ENCODE measurements around the gene PUS7L.
"Not testable (repeated sequence)": the region's sequence is repeated elsewhere in the genome, so short reads cannot be mapped to it uniquely, and the experiment has no call there.

The PUS7L gene

DNA sequence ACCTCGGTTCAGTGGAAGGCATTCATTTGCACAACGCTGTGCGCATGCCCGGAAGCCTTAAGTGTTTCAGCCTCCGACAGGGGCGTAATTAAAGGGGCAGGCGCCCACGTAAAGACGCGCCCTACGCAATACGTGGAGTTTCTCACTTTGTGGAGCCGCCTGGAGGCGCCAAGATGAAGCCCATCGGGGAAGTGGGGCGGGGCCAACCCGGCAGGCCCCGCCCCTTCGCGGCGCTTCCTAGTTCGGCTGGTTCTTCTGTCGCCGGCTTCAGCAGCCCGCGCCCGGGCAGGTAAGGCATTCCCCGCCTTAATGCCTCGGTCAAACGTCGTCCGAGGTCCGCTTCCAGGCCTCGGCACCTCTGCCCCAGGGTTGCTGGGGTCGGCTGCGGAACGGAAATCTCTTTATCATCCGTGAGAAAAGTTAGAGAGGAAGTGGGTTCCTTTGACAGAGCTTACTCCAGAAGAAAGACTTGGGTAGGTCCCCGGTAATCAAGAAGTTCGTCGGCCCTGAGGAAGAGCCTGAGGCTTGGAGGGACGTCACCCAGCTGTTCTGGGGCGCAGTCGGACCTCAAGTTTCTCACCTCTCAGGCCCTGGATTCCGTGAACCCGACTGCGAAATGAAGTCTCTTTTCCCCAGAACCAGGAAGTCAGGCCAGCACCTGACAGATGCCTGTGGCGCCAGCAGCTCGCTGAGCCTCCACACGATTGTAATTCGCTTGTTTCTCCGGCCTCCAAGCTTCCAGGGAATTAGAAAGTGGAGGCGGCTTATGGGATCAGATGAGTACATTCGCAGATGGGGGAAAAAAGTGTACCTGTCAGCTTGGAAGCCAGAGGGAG is at the start of gene PUS7L, which contains the start of gene IRAK4:
TSS of gene PUS7L (minus strand) at position 63 of the 836 bp plus-strand sequence. CDS start 3,545 bp downstream, outside the sequence.
TSS of gene IRAK4 (plus strand) at position 224 of the 836 bp plus-strand sequence. CDS start 9,161 bp downstream, outside the sequence.
- DNase-seq (ENCODE audit: low read depth) = peak; percentile 81

- no peak for DNase-seq (ENCODE audit: low read depth)
Observed at GRCh38 chr12:43807386-43807785, 48.8 kb upstream of the PUS7L start.

- no peak for DNase-seq (ENCODE audit: low read depth)
Observed at GRCh38 chr12:43806737-43807072, 48.1 kb upstream of the PUS7L start.

DNA sequence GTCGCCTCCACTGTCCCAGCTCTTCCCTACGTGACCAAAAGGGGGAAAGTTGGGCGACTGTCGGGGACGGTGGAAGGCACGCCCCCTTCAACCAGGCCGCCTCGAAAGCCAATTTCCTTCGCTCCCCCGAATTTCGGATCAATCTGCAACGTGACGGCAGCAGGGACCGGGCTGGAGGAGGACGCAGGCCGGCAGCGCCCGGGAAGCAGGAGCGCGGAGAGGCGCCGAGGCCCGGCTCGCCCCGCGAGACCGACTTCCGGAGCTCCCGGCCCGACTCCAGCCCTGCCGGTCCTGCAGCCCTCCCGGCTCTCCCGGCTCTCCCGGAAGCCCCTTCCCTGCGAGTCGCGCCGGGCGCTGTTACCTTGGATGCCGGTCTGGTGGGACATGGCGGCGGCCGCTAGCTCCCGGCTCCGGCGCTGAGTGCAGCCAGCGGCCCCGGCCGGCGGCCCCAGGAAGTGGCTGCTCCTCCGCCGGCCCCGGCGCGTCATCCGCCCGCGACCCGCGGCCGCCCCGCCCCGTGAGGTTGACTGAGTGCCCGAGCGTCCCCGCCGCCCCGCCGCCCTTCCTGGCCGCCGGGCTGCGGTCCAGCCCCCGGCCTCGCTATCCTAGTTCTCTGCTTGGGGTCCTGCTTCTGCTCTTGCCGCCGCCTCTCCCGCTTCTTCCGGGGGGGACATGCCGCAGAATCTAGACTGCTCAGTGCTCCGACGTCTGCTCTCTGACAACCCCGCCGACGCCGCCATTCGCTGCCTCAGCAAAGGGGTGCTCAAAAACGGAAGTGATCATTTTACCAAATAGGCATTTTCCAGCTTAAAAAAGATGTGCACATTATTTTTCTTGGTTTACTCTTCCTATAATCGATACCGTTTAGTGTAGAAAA is 47.5 kb upstream of the PUS7L start, which contains the start of gene TWF1:
TSS of gene TWF1 (minus strand) at position 458 of the 877 bp plus-strand sequence. CDS start at position 386, 72 bp downstream.
- DNase-seq (ENCODE audit: low read depth) = peak; percentile 70

DNA sequence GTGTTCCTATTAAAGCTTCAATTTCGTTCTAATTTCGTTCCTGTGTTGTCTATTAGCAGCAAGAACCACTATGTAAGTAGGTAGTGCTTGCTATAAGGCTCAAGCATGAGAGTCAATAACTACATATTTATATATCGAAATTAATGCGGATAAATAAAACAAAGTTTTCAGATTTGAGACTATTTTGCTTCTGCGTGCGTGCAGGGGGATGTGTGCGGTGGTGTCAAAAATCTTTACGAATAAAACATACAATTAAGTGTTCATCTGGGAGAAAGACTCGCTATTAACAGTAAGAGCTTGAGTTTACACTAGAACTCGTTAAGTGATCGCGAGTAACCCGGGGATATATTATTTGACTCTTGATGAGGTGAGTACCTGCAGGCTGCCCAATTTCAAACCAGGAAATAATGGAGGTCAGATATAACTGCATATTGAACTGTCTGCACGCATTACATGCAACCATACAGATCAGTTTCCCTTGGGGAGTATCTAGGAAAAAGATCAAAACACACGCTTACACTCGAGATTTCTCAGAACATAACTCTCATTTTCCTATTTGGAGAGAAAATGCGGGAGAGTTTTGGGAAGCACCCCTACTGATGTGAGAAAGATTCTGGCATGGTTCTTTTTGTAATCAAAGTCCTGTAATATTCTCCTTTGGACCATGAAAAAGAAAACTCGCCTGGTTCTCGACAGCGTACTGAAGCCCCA is 46.7 kb upstream of the PUS7L start:
- no peak for DNase-seq (ENCODE audit: low read depth)

- DNase-seq (ENCODE audit: low read depth) = no peak
Observed at GRCh38 chr12:43797561-43798217, 39.1 kb upstream of the PUS7L start.

DNA sequence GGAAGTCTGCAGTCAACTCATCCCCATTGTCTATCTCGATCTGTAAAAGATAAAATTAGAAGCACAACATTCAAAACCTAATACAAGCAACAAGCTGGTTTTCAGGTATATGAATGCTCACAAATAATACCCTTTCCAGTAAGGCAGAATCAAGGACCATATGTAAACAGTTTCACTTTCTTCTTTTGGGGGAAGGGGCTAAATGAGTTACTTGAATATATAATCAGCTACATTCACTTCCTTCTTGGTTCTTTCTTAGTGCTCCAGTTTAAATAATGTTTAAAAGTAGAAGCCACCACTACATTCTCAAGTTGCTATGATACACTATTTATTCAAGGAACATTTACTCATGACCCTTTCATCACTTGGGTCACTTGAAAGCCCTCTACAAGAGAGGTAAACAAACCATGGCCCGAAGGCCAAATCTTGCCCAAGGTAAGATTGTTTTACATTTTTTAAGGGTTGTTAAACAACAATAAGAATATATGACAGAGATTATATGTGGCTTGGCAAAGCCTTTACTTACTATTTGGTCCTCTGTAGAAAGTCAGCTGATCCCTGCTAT is 37.2 kb upstream of the PUS7L start:
- no peak for DNase-seq (ENCODE audit: low read depth)

GRCh38 chr12:43789941-43790340 is 31.4 kb upstream of the PUS7L start:
- DNase-seq (ENCODE audit: low read depth) = no peak

DNA sequence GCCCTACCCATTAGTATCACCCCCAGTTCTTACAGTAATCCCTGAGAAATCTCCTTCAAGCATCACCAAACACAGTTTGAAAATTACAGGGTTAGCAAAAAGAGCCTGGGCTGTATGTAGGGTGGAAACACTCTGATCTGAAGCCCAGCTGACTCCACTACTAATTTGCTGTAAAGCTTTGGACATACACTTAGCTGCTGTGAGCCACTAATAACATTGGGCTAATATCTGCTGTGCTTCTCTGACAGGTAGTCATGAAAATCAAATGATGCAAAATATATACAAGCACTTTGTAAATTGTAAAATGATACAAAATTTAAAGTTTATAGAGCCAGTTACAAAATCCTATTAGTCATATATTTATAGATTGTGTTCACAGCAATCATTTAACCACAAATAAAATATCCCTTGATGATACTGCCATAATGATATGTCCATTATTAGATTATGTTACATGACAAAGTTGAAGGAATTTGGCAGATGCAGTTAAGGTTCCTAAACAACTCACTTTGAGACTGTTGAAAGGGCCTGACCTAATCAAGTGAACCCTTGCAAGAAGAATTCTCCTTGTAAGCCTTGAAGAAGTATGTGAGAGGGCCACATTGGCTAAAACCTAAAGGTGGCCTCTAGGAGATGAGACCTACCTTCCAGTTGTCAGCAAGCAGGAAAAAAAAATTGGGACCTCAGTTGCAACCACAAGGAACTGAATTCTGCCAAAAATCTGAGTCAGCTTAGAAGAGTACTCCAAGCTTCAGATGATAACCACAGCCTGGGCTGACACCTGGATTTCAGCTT is 28.5 kb upstream of the PUS7L start:
- no peak for DNase-seq (ENCODE audit: low read depth)

DNA sequence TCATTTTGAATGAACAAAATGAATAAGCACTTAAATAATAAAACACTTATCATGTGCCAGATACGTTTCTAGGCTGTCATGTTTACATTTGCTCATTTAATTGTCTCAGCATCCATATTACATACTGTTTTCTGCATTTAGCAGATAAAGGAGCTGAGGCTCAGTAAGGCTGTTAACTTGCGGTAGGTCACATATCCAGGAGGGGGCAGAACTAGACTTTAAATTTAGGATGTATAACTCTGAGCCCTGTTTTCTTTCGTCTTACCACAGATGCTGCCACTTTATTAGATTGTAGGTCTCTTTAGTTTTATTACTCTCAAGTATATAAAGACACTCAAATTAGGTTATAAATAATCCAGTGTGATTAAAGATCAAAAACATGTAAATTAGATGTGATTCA is 17.9 kb upstream of the PUS7L start:
- no peak for DNase-seq (ENCODE audit: low read depth)

GRCh38 chr12:43766291-43766690 is 7.7 kb upstream of the PUS7L start:
- DNase-seq (ENCODE audit: low read depth) = no peak

GRCh38 chr12:43764528-43764927 is 5.9 kb upstream of the PUS7L start:
- no peak for DNase-seq (ENCODE audit: low read depth)

DNA sequence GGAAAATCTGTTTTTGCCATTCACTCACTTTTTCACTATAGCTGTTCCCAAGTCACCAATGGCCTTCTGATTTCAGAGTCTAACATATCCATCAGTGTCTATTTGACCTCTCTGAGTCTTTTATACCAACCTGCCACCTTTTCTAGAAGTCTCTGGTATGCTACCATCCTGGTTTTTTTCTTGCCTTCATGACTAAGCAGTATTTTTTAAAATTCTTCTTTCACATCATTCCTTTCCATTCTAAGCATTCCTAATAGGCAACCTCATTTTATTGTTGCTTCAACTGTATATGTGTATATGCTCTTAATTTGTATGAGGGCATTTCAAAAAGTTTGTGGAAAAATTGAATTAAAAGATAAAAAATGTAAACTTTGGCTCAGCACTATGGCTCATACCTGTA is 5.2 kb upstream of the PUS7L start:
- DNase-seq (ENCODE audit: low read depth) = no peak

DNA sequence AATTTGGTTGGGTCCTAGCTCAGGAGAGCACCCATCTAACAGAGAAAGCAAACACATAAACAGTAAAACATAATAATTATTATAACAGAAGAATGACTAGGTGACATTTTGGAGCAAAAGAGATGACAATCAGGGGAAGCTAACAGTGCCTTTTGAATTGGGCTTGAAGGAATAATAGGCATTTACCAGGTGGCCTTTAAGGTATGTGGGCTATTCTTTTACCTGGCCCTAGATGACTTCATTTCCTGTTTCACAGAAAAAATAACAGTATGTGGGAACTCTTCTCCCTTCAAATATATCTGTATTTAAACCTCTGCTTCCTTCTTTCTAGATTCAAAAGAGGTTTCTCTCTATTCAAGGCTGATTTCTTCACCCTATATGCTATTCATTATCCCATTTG is 4.0 kb upstream of the PUS7L start:
- DNase-seq (ENCODE audit: low read depth) = no peak

- no peak for DNase-seq (ENCODE audit: low read depth)
Observed at GRCh38 chr12:43761500-43761899, 2.9 kb upstream of the PUS7L start.

GRCh38 chr12:43760396-43760795 is 1.8 kb upstream of the PUS7L start:
- DNase-seq (ENCODE audit: low read depth) = no peak

GRCh38 chr12:43758247-43758727 is 303 bp downstream of the PUS7L start:
- peak; percentile 4 for DNase-seq (ENCODE audit: low read depth)

DNA sequence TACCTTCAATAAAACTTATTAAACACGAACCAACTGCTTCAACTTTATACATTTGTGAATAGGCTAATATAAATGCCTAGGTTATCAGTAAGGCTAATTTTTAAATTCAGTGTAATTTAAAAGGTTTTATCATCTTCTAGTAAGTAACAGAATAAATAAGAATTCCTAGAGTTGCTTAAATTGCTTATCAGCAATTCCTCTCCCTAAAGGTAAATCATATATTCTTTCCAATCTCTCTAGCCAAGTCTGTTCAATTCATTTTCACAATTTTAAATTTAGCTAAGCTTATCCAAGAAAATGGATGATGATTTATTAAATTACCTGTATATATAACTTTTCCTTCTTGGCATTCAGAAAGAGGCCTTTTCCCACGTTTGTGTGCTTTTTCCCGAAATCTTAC is 4.6 kb downstream of the PUS7L start:
- DNase-seq (ENCODE audit: low read depth) = no peak

- DNase-seq (ENCODE audit: low read depth) = not testable (repeated sequence)
Observed at GRCh38 chr12:43751360-43751759, 7.2 kb downstream of the PUS7L start.

GRCh38 chr12:43750814-43751213 is 7.8 kb downstream of the PUS7L start:
- no peak for DNase-seq (ENCODE audit: low read depth)
